Astrocyte (in vitro differentiated cells and primary cell): ENCODE data around the gene STIL.

ENCODE experiments used
- EZH2 ChIP-seq: IDR thresholded peaks from 2 replicates; pipeline ENCODE4 v1.6.1; 2012; ENCODE audit warnings: mild to moderate bottlenecking, low read length, inconsistent platforms; ENCODE audit not compliant: insufficient read depth
- TF ChIP-seq, protein P1 (sequence below): IDR thresholded peaks from 2 replicates; pipeline ENCODE4 v1.5.1; 2011; ENCODE audit warnings: low read depth, mild to moderate bottlenecking, inconsistent platforms, low read length, moderate library complexity; ENCODE audit not compliant: insufficient read depth

DNA sequence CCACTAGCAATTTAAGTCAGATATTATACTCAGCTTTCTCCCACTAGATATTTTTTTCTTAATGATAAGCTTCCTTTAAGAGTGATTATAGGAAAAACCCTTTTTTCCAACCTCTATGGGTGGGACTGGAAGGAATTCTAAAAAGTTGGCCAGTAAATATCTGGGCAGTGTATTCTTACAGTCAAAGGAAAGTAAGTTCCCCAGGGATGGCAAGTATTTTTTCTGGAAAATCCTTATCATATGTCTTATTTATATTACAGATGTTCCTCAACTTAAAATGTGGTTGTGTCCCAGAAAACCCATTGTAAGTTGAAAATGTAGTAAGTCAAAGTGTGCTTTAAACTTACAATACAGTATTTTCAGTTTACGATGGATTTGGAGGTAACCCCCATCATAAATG is 48.9 kb upstream of the STIL start:
- TF ChIP-seq, protein P1, sequence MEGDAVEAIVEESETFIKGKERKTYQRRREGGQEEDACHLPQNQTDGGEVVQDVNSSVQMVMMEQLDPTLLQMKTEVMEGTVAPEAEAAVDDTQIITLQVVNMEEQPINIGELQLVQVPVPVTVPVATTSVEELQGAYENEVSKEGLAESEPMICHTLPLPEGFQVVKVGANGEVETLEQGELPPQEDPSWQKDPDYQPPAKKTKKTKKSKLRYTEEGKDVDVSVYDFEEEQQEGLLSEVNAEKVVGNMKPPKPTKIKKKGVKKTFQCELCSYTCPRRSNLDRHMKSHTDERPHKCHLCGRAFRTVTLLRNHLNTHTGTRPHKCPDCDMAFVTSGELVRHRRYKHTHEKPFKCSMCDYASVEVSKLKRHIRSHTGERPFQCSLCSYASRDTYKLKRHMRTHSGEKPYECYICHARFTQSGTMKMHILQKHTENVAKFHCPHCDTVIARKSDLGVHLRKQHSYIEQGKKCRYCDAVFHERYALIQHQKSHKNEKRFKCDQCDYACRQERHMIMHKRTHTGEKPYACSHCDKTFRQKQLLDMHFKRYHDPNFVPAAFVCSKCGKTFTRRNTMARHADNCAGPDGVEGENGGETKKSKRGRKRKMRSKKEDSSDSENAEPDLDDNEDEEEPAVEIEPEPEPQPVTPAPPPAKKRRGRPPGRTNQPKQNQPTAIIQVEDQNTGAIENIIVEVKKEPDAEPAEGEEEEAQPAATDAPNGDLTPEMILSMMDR: no peak
- no peak for TF ChIP-seq EZH2
